Endodermal cell (in vitro differentiated cells): ENCODE measurements around the gene SRP14. TPM values are rescaled to one million over a fixed set of nuclear protein-coding genes. Genes with fewer than 3 reads are reported as not detected.

Source experiments
- DNase-seq: peaks from one replicate; pipeline ENCODE4 v3.0.0-alpha.2; 2017
- H3K27ac ChIP-seq: 2 replicates; pipeline ENCODE4 v1.5.1; 2013; ENCODE audit warnings: mild to moderate bottlenecking, low read depth, low read length, moderate library complexity
- H3K27me3 ChIP-seq: 2 replicates; pipeline ENCODE4 v1.6.1; 2013; ENCODE audit warnings: mild to moderate bottlenecking, low read length, moderate library complexity; ENCODE audit not compliant: insufficient read depth, control insufficient read depth, poor library complexity, severe bottlenecking
- H3K36me3 ChIP-seq: 2 replicates; pipeline ENCODE4 v1.7.0; 2013; ENCODE audit warnings: mild to moderate bottlenecking, low read length, moderate library complexity; ENCODE audit not compliant: control insufficient read depth, insufficient read depth
- H3K4me1 ChIP-seq: one replicate; pipeline ENCODE4 v1.7.0; 2013; ENCODE audit warnings: low read length; ENCODE audit not compliant: control insufficient read depth, insufficient read depth
- H3K4me3 ChIP-seq: 2 replicates; pipeline ENCODE4 v1.5.1; 2013; ENCODE audit warnings: mild to moderate bottlenecking, low read length, moderate library complexity
- H3K9ac ChIP-seq: 2 replicates; pipeline ENCODE4 v1.6.1; 2013; ENCODE audit warnings: mild to moderate bottlenecking, low read length, moderate library complexity; ENCODE audit not compliant: poor library complexity, severe bottlenecking; ENCODE audit errors: extremely low read depth
- H3K9me3 ChIP-seq: 2 replicates; pipeline ENCODE4 v1.6.1; 2013; ENCODE audit warnings: mild to moderate bottlenecking, low read length, moderate library complexity; ENCODE audit not compliant: control insufficient read depth
- H3K27ac Mint-ChIP-seq: 2 replicates; pipeline ENCODE4 v1.8.0; 2020; ENCODE audit warnings: mixed read lengths
- H3K27me3 Mint-ChIP-seq: 2 replicates; pipeline ENCODE4 v1.8.0; 2021; ENCODE audit warnings: mild to moderate bottlenecking, mixed read lengths; ENCODE audit not compliant: insufficient read depth
- H3K36me3 Mint-ChIP-seq: 2 replicates; pipeline ENCODE4 v1.8.0; 2020; ENCODE audit warnings: low read depth, mixed read lengths
- H3K4me1 Mint-ChIP-seq: 2 replicates; pipeline ENCODE4 v1.8.0; 2020; ENCODE audit warnings: mixed read lengths
- H3K4me3 Mint-ChIP-seq: 2 replicates; pipeline ENCODE4 v1.8.0; 2020; ENCODE audit warnings: mild to moderate bottlenecking, moderate library complexity, mixed read lengths
- H3K9me3 Mint-ChIP-seq: 2 replicates; pipeline ENCODE4 v1.8.0; 2020; ENCODE audit warnings: mild to moderate bottlenecking, mixed read lengths
- WGBS, 2 experiments: methylation state at CpG; one replicate each; pipeline versions ENCODE4 v1.1.5 to v1.1.7; 2013; ENCODE audit warnings: missing lambda C conversion rate in 2 of 2, mixed read lengths in 1 of 2; ENCODE audit not compliant: insufficient coverage in 1 of 2, insufficient read length in 1 of 2; 5-methylcytosine and 5-hydroxymethylcytosine counted together
- total RNA-seq, 2 donors: library from RNA; stranded (reverse); fragmentation: NEBNext Ultra II Directional in 1 of 2; extraction: Animal tissue kit (Norgen Biotek cat#: 25700) in 1 of 2; gene quantifications; 2 replicates in 1 of 2; 3 replicates in 1 of 2; pipeline ENCODE4 v1.2.1, GENCODE V29; 2021
- TF ChIP-seq, protein P1 (sequence below): fragments of 200-600 bp; sonication (generic); conservative IDR thresholded peaks from 2 replicates; pipeline ENCODE4 v1.5.0; 2021; ENCODE audit warnings: antibody characterized with exemption, mild to moderate bottlenecking

Gene SRP14
- total RNA-seq, 2 donors from 2014 or later = 237 to 293 TPM

DNA sequence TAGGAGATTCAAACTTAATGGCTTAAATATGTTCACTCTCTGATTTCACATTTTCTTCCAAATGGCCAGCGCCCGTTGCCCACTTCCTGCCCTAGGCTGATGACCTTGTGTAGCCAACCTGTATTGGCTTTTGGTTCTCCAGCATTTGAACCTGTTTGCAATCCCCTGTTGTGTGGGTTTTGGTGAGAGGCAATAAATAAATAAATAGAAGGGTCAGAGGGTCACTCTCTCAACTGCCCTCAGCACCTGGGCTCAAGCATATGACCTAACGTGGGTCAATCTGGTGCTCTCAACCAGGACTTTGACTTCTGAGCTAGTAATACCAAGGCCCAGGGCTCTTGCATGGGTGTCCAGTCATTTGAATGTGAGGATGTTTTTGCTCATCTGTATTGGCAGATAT lies 1.8 kb upstream of the SRP14 start:
- peak overlapping the region; percentile 36 for H3K27ac Mint-ChIP-seq
- Histone ChIP-seq H3K4me3 (no peak overlapping the region), H3K27me3 (no peaks in the 10 kb centered on the region), H3K36me3 (peaks cover 23% of the 10 kb centered on the region), H3K9ac (no peak overlapping the region), H3K27ac (no peak overlapping the region), H3K4me1 (peaks cover 6% of the 10 kb centered on the region), H3K9me3 (no peaks in the 10 kb centered on the region)
- 67 to 95% methylated on average over 1 to 3 of the region's 3 CpGs for WGBS, 2 experiments
- H3K36me3 Mint-ChIP-seq = peaks cover 25% of the 10 kb centered on the region
- TF ChIP-seq, protein P1, sequence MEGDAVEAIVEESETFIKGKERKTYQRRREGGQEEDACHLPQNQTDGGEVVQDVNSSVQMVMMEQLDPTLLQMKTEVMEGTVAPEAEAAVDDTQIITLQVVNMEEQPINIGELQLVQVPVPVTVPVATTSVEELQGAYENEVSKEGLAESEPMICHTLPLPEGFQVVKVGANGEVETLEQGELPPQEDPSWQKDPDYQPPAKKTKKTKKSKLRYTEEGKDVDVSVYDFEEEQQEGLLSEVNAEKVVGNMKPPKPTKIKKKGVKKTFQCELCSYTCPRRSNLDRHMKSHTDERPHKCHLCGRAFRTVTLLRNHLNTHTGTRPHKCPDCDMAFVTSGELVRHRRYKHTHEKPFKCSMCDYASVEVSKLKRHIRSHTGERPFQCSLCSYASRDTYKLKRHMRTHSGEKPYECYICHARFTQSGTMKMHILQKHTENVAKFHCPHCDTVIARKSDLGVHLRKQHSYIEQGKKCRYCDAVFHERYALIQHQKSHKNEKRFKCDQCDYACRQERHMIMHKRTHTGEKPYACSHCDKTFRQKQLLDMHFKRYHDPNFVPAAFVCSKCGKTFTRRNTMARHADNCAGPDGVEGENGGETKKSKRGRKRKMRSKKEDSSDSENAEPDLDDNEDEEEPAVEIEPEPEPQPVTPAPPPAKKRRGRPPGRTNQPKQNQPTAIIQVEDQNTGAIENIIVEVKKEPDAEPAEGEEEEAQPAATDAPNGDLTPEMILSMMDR = no peak
- no peak overlapping the region for H3K4me3 Mint-ChIP-seq
- H3K27me3 Mint-ChIP-seq = no peaks in the 10 kb centered on the region
- H3K9me3 Mint-ChIP-seq = no peaks in the 10 kb centered on the region
- peaks cover 23% of the 10 kb centered on the region for H3K4me1 Mint-ChIP-seq
- no peak for DNase-seq

DNA sequence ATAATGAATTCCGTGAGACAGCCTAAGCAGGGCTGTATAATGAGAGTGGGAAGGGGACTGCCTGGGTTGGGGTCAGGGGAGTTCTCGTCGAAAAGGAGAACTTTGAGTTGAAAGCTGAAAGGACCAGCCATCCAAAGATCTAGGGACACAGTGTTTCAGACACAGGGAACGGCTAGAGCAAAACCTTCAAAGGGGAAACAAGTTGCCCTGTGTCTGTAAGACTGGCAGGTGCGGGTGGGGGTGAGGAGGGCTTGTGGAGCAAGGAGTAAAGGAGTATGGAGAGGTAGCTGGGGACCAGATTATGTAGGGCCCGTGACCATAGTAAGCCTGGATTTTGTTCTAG lies 1.3 kb upstream of the SRP14 start:
- no peak overlapping the region for H3K9ac ChIP-seq
- no peaks in the 10 kb centered on the region for H3K27me3 Mint-ChIP-seq
- peaks cover 18% of the 10 kb centered on the region for H3K4me1 Mint-ChIP-seq
- peaks cover 29% of the 10 kb centered on the region for H3K36me3 Mint-ChIP-seq
- no peak overlapping the region for H3K27ac ChIP-seq
- no peak for DNase-seq
- peak overlapping the region; percentile 99 for H3K4me3 Mint-ChIP-seq
- H3K36me3 ChIP-seq = peaks cover 28% of the 10 kb centered on the region
- no peaks in the 10 kb centered on the region for H3K9me3 ChIP-seq
- H3K4me3 ChIP-seq = no peak overlapping the region
- 89 to 92% methylated on average over 6 of the region's 6 CpGs for WGBS, 2 experiments
- TF ChIP-seq, protein P1 = no peak
- H3K27ac Mint-ChIP-seq = peak overlapping the region; percentile 36
- H3K9me3 Mint-ChIP-seq = no peaks in the 10 kb centered on the region
- H3K27me3 ChIP-seq = no peaks in the 10 kb centered on the region
- H3K4me1 ChIP-seq = peaks cover 6% of the 10 kb centered on the region

- H3K9me3 Mint-ChIP-seq = no peaks in the 10 kb centered on the region
- no peaks in the 10 kb centered on the region for H3K27me3 Mint-ChIP-seq
- H3K4me3 Mint-ChIP-seq = peak overlapping the region; percentile 99
- Histone ChIP-seq H3K9ac (peak overlapping the region; percentile 99), H3K27me3 (no peaks in the 10 kb centered on the region), H3K36me3 (peaks cover 47% of the 10 kb centered on the region), H3K4me1 (peaks cover 3% of the 10 kb centered on the region), H3K4me3 (peak overlapping the region; percentile 100), H3K9me3 (no peaks in the 10 kb centered on the region), H3K27ac (peak overlapping the region; percentile 89)
- peaks cover 40% of the 10 kb centered on the region for H3K36me3 Mint-ChIP-seq
- TF ChIP-seq, protein P1 = no peak
- peaks cover 11% of the 10 kb centered on the region for H3K4me1 Mint-ChIP-seq
- peak overlapping the region; percentile 97 for H3K27ac Mint-ChIP-seq
- DNase-seq = no peak
- 2% methylated on average over 14 to 18 of the region's 18 CpGs for WGBS, 2 experiments
Observed at GRCh38 chr15:40038275-40038637, 725 bp downstream of the SRP14 start.
